ENCODE measurements around the gene CELF5. TPM values are rescaled to one million over a fixed set of nuclear protein-coding genes. Genes with fewer than 3 reads are reported as not detected.

Gene CELF5
- total RNA-seq, 1 experiment from 2014 or later, result 7.7 TPM

DNA sequence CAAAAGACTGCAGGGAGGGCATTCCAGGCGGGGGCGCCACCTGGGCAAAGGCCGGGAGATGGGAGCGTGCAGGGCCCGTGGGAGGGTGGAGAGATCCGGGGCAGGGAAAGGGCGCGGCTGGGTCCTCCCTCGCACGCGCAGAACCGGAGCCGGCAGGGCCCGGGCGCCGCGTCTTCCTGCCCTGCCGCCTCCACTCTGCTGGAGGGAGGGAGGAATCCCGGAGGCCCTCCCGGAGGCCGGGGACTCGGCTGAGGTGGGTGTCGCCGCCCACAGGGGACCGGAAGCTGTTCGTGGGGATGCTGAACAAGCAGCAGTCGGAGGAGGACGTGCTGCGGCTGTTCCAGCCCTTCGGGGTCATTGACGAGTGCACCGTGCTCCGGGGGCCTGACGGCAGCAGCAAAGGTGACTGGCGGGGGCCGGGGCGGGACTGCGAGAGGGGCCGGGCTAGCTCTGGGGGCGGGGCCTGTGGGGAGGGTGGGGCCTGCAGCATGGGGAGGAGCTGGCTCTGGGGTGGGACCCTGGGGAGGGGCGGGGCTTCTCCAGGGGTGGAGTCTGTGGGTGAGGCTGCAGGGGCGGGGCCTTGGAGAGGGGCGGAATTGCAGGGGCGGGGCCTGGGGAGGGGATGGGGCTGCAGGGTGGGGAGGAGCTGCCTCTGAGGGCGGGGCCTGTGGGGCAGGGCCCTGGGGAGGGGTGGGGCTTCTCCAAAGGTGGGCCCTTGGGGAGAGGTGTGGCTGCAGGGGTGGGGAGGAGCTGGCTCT is 51.3 kb downstream of the CELF5 start (continued):
- no peak for TF ChIP-seq ATF2 (CRISPR knock-in tag; IDR thresholded peaks at IDR 0.05; ENCODE audit: borderline replicate concordance, low read depth)

- Mint-ChIP-seq H3K27me3 (ENCODE audit: low read depth) (peaks cover 33% of the 10 kb centered on the region), H3K36me3 (no peaks in the 10 kb centered on the region), H3K4me3 (peak overlapping the region; percentile 61), H3K27ac (peak overlapping the region; percentile 49; the same call in 1 of the 2 replicates), H3K4me1 (peaks cover 16% of the 10 kb centered on the region), H3K9me3 (peaks cover 4% of the 10 kb centered on the region; the same call in 1 of the 2 replicates)
- ATAC-seq (peak; percentile 79), DNase-seq (ENCODE audit: low spot score) (peak; percentile 98)
- TF ChIP-seq SP1 (CRISPR knock-in tag; conservative IDR thresholded peaks at IDR 0.05) (peak; percentile 68; the same call in 1 of the 2 replicates), ZNF425 (CRISPR knock-in tag; conservative IDR thresholded peaks at IDR 0.05) (no peak)
- ChIA-PET POLR2A (interaction anchor here (0.6 to 2.5 kb wide), 4 partner anchors 8 to 241 kb away, joined by 3 to 21 read pairs (median 3); no protein-coding TSS in a partner anchor), CTCF (interaction anchor here (0.6 to 2.9 kb wide), 48 partner anchors 8 to 1323 kb away, joined by 3 to 105 read pairs (median 6); partner anchors contain the start of genes CELF5, HMG20B, SMIM44 and TLE5)
These were observed 51.9 kb downstream of the CELF5 start for GRCh38 chr19:3276341-3276799.

DNA sequence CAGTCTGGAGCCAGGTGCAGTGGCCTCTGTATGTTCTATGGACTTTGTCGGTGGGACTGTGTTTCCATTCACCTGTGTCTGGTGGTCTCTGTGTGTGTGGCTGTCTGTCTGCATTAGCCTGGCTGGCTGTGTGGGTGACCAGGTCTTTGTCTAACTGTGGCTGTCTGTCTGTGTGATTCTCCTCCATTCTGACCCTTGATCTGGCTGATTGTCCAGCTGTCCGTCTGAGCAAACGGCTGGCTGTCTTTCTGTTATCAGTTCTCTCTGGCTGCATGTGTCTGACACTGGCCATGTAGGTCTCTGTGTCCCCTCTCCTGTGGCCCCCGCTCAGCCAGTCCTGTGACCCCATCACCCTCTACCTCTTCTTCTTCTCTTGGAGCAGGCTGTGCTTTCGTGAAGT is 53.2 kb downstream of the CELF5 start:
- ATAC-seq (no peak), DNase-seq (ENCODE audit: low spot score) (no peak)
- TF ChIP-seq, protein P1, sequence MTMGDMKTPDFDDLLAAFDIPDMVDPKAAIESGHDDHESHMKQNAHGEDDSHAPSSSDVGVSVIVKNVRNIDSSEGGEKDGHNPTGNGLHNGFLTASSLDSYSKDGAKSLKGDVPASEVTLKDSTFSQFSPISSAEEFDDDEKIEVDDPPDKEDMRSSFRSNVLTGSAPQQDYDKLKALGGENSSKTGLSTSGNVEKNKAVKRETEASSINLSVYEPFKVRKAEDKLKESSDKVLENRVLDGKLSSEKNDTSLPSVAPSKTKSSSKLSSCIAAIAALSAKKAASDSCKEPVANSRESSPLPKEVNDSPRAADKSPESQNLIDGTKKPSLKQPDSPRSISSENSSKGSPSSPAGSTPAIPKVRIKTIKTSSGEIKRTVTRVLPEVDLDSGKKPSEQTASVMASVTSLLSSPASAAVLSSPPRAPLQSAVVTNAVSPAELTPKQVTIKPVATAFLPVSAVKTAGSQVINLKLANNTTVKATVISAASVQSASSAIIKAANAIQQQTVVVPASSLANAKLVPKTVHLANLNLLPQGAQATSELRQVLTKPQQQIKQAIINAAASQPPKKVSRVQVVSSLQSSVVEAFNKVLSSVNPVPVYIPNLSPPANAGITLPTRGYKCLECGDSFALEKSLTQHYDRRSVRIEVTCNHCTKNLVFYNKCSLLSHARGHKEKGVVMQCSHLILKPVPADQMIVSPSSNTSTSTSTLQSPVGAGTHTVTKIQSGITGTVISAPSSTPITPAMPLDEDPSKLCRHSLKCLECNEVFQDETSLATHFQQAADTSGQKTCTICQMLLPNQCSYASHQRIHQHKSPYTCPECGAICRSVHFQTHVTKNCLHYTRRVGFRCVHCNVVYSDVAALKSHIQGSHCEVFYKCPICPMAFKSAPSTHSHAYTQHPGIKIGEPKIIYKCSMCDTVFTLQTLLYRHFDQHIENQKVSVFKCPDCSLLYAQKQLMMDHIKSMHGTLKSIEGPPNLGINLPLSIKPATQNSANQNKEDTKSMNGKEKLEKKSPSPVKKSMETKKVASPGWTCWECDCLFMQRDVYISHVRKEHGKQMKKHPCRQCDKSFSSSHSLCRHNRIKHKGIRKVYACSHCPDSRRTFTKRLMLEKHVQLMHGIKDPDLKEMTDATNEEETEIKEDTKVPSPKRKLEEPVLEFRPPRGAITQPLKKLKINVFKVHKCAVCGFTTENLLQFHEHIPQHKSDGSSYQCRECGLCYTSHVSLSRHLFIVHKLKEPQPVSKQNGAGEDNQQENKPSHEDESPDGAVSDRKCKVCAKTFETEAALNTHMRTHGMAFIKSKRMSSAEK (CRISPR knock-in tag; IDR thresholded peaks at IDR 0.05; ENCODE audit: borderline replicate concordance), result no peak
- TF ChIP-seq NR1H2 (CRISPR knock-in tag; IDR thresholded peaks at IDR 0.05), result no peak
- TF ChIP-seq FOXJ3 (CRISPR knock-in tag; IDR thresholded peaks at IDR 0.05; ENCODE audit: borderline replicate concordance), result no peak
- no peak for TF ChIP-seq IRF2 (CRISPR knock-in tag; IDR thresholded peaks at IDR 0.05; ENCODE audit: borderline replicate concordance, low read depth)
- no peak for TF ChIP-seq ZNF396 (CRISPR knock-in tag; IDR thresholded peaks at IDR 0.05; ENCODE audit: borderline replicate concordance)
- no peak for TF ChIP-seq ETV6 (CRISPR knock-in tag; IDR thresholded peaks at IDR 0.05)
- TF ChIP-seq PRRX2 (CRISPR knock-in tag; IDR thresholded peaks at IDR 0.05), result no peak
- no peak for TF ChIP-seq NR3C1 (CRISPR knock-in tag; conservative IDR thresholded peaks at IDR 0.05; ENCODE audit: low read depth)
- TF ChIP-seq OVOL2 (CRISPR knock-in tag; IDR thresholded peaks at IDR 0.05; ENCODE audit: borderline replicate concordance), result no peak
- no peak for TF ChIP-seq IRF1 (CRISPR knock-in tag; IDR thresholded peaks at IDR 0.05)
- TF ChIP-seq, protein P2, sequence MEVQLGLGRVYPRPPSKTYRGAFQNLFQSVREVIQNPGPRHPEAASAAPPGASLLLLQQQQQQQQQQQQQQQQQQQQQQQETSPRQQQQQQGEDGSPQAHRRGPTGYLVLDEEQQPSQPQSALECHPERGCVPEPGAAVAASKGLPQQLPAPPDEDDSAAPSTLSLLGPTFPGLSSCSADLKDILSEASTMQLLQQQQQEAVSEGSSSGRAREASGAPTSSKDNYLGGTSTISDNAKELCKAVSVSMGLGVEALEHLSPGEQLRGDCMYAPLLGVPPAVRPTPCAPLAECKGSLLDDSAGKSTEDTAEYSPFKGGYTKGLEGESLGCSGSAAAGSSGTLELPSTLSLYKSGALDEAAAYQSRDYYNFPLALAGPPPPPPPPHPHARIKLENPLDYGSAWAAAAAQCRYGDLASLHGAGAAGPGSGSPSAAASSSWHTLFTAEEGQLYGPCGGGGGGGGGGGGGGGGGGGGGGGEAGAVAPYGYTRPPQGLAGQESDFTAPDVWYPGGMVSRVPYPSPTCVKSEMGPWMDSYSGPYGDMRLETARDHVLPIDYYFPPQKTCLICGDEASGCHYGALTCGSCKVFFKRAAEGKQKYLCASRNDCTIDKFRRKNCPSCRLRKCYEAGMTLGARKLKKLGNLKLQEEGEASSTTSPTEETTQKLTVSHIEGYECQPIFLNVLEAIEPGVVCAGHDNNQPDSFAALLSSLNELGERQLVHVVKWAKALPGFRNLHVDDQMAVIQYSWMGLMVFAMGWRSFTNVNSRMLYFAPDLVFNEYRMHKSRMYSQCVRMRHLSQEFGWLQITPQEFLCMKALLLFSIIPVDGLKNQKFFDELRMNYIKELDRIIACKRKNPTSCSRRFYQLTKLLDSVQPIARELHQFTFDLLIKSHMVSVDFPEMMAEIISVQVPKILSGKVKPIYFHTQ (CRISPR knock-in tag; IDR thresholded peaks at IDR 0.05), result no peak
- no peak for TF ChIP-seq NFE2L1 (CRISPR knock-in tag; IDR thresholded peaks at IDR 0.05)
- TF ChIP-seq SP1 (CRISPR knock-in tag; conservative IDR thresholded peaks at IDR 0.05), result no peak
- POLR2A ChIA-PET, result no interaction called here
- CTCF ChIA-PET, result no interaction called here
- H3K4me3 Mint-ChIP-seq, result no peak overlapping the region
- no peak overlapping the region for H3K27ac Mint-ChIP-seq
- H3K27me3 Mint-ChIP-seq (ENCODE audit: low read depth), result peaks cover 26% of the 10 kb centered on the region
- H3K4me1 Mint-ChIP-seq, result peaks cover 16% of the 10 kb centered on the region
- no peaks in the 10 kb centered on the region for H3K36me3 Mint-ChIP-seq
- H3K9me3 Mint-ChIP-seq, result peaks cover under 1% of the 10 kb centered on the region; the same call in 1 of the 2 replicates
